Liver (tissue), 9 donors: Measurements from ENCODE around the gene UBTD1. TPM values are rescaled to one million over a fixed set of nuclear protein-coding genes. Genes with fewer than 3 reads are reported as not detected.

Experiments
- DNase-seq: peaks from one replicate; pipeline ENCODE4 v3.0.0-alpha.2; 2017; ENCODE audit warnings: low spot score
- H3K27ac ChIP-seq, 2 donors: one replicate each; pipeline ENCODE4 v1.7.0; 2013; ENCODE audit warnings: inconsistent platforms in 2 of 2, low read length in 2 of 2, control low read depth in 1 of 2, low read depth in 1 of 2, mild to moderate bottlenecking in 1 of 2
- H3K27me3 ChIP-seq, 4 donors: one replicate each; pipeline versions ENCODE4 v1.6.1 to v1.7.0; 2013; ENCODE audit warnings: low read length in 3 of 4, inconsistent platforms in 1 of 4, mild to moderate bottlenecking in 1 of 4, moderate library complexity in 1 of 4; ENCODE audit not compliant: control insufficient read depth in 4 of 4, insufficient read depth in 4 of 4
- H3K36me3 ChIP-seq, 4 donors: one replicate each; pipeline versions ENCODE4 v1.6.1 to v1.7.0; 2013; ENCODE audit warnings: low read length in 3 of 4, mild to moderate bottlenecking in 3 of 4, low read depth in 1 of 4, moderate library complexity in 1 of 4; ENCODE audit not compliant: control insufficient read depth in 4 of 4, insufficient read depth in 3 of 4
- H3K4me1 ChIP-seq, 4 donors: one replicate each; pipeline versions ENCODE4 v1.6.1 to v1.7.0; 2013; ENCODE audit warnings: low read length in 3 of 4, mild to moderate bottlenecking in 3 of 4, moderate library complexity in 1 of 4; ENCODE audit not compliant: control insufficient read depth in 4 of 4, insufficient read depth in 4 of 4
- H3K4me3 ChIP-seq, 3 donors: one replicate each; pipeline versions ENCODE4 v1.6.1 to v1.7.0; 2013; ENCODE audit warnings: low read length in 3 of 3, control low read depth in 1 of 3, low read depth in 1 of 3, mild to moderate bottlenecking in 1 of 3
- H3K9ac ChIP-seq, 2 donors: one replicate each; pipeline ENCODE4 v1.7.0; 2013; ENCODE audit warnings: low read length in 2 of 2, mild to moderate bottlenecking in 2 of 2, moderate library complexity in 2 of 2, control low read depth in 1 of 2, low read depth in 1 of 2
- H3K9me3 ChIP-seq, 4 donors: one replicate each; pipeline versions ENCODE4 v1.6.1 to v1.7.0; 2013; ENCODE audit warnings: low read length in 3 of 4; ENCODE audit not compliant: control insufficient read depth in 4 of 4
- EGR1 ChIP-seq, 2 donors: IDR thresholded peaks; 2 replicates each; pipeline ENCODE4 v1.6.1; 2016 to 2018; ENCODE audit warnings: antibody characterized with exemption in 2 of 2, low read depth in 2 of 2
- FOXA1 ChIP-seq: IDR thresholded peaks from 2 replicates; pipeline ENCODE4 v1.6.1; 2016; ENCODE audit warnings: antibody characterized with exemption
- FOXA2 ChIP-seq: IDR thresholded peaks from 2 replicates; pipeline ENCODE4 v1.6.1; 2016; ENCODE audit warnings: antibody characterized with exemption
- GABPA ChIP-seq, 2 donors: IDR thresholded peaks in 1 of 2; conservative IDR thresholded peaks in 1 of 2; 2 replicates each; pipeline ENCODE4 v1.6.1; 2016; ENCODE audit warnings: antibody characterized with exemption in 2 of 2, mild to moderate bottlenecking in 1 of 2, moderate library complexity in 1 of 2
- HNF4A ChIP-seq, 2 donors: conservative IDR thresholded peaks; 2 replicates each; pipeline ENCODE4 v1.6.1; 2016; ENCODE audit warnings: antibody characterized with exemption in 2 of 2, mild to moderate bottlenecking in 2 of 2
- HNF4G ChIP-seq: IDR thresholded peaks from 2 replicates; pipeline ENCODE4 v1.6.1; 2016; ENCODE audit warnings: antibody characterized with exemption
- JUND ChIP-seq, 2 donors: IDR thresholded peaks; 2 replicates each; pipeline ENCODE4 v1.6.1; 2016; ENCODE audit warnings: antibody characterized with exemption in 2 of 2
- NR2F2 ChIP-seq: IDR thresholded peaks from 2 replicates; pipeline ENCODE4 v1.6.1; 2016; ENCODE audit warnings: antibody characterized with exemption
- REST ChIP-seq: IDR thresholded peaks from 2 replicates; pipeline ENCODE4 v1.6.1; 2016; ENCODE audit warnings: antibody characterized with exemption, mild to moderate bottlenecking
- RXRA ChIP-seq, 2 donors: IDR thresholded peaks; 2 replicates each; pipeline ENCODE4 v1.6.1; 2017 to 2018; ENCODE audit warnings: antibody characterized with exemption in 2 of 2, mild to moderate bottlenecking in 1 of 2
- SP1 ChIP-seq: IDR thresholded peaks from 2 replicates; pipeline ENCODE4 v1.6.1; 2018; ENCODE audit warnings: antibody characterized with exemption, mild to moderate bottlenecking
- YY1 ChIP-seq: IDR thresholded peaks from 2 replicates; pipeline ENCODE4 v1.6.1; 2016; ENCODE audit warnings: antibody characterized with exemption, mild to moderate bottlenecking
- WGBS: extraction: QIAGEN DNeasy Blood & Tissue Kit; methylation state at CpG from one replicate; pipeline ENCODE4 v1.1.7; 2013; 5-methylcytosine and 5-hydroxymethylcytosine counted together
- polyA plus RNA-seq, 2 donors: library from polyadenylated mRNA; stranded (reverse) in 1 of 2; unstranded in 1 of 2; fragments of 200-250 nt in 1 of 2; fragments of >200 nt in 1 of 2; fragmentation: Nextera tagmentation in 1 of 2; extraction: Ambion mirVana in 1 of 2; gene quantifications; one replicate each; pipeline versions ENCODE4 v1.2.1 to v1.2.3, GENCODE V29; 2013 to 2015
- total RNA-seq, 2 donors: library from RNA; depleted of rRNA; stranded (reverse); fragments of >200 nt; gene quantifications; one replicate each; pipeline ENCODE4 v1.2.3, GENCODE V29; 2014
- TF ChIP-seq, protein P1 (sequence below): IDR thresholded peaks from 2 replicates; pipeline ENCODE4 v1.6.1; 2016; ENCODE audit warnings: antibody characterized with exemption
- donor health status: healthy.
- donor health status: healthy.
- donor health status: healthy.
- donor health status: healthy.
- donor health status: healthy.

Gene UBTD1
- total and polyA plus RNA-seq, 4 donors: 2.7 to 11.0 (median 9.3) TPM

GRCh38 chr10:97522937-97523336, 24.2 kb downstream of the UBTD1 start:
- no peak for DNase-seq
- Histone ChIP-seq H3K4me1 (peaks cover 0 to 2% (median 0%) of the 10 kb centered on the region in 4 donors), H3K36me3 (no peaks in the 10 kb centered on the region), H3K4me3 (no peak overlapping the region), H3K27ac (no peak overlapping the region), H3K9me3 (no peaks in the 10 kb centered on the region), H3K9ac (no peak overlapping the region), H3K27me3 (no peaks in the 10 kb centered on the region)
- TF ChIP-seq EGR1 (IDR thresholded peaks at IDR 0.05; ENCODE audit: low read depth in 2 of 2): no peak
- TF ChIP-seq NR2F2: no peak
- no peak for TF ChIP-seq HNF4G
- TF ChIP-seq RXRA (IDR thresholded peaks at IDR 0.05): no peak
- TF ChIP-seq REST: no peak
- TF ChIP-seq GABPA (IDR thresholded peaks at IDR 0.05 in 1 of 2, conservative IDR thresholded peaks at IDR 0.05 in 1 of 2): no peak
- TF ChIP-seq, protein P1, sequence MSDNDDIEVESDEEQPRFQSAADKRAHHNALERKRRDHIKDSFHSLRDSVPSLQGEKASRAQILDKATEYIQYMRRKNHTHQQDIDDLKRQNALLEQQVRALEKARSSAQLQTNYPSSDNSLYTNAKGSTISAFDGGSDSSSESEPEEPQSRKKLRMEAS: no peak
- no peak for TF ChIP-seq HNF4A (conservative IDR thresholded peaks at IDR 0.05)
- no peak for TF ChIP-seq YY1
- TF ChIP-seq SP1: no peak
- WGBS: 93% methylated on average over 8 of the region's 8 CpGs

- Histone ChIP-seq H3K9ac (no peak overlapping the region), H3K27ac (no peak overlapping the region), H3K4me1 (peaks cover 0 to 2% (median 0%) of the 10 kb centered on the region in 4 donors), H3K4me3 (no peak overlapping the region), H3K27me3 (no peaks in the 10 kb centered on the region), H3K36me3 (no peaks in the 10 kb centered on the region), H3K9me3 (no peaks in the 10 kb centered on the region)
- no peak for DNase-seq
- 97% methylated on average over 5 of the region's 5 CpGs for WGBS
- TF ChIP-seq EGR1 (IDR thresholded peaks at IDR 0.05; ENCODE audit: low read depth in 2 of 2) (no peak), SP1 (no peak), NR2F2 (no peak), FOXA2 (no peak), YY1 (no peak), REST (no peak), JUND (IDR thresholded peaks at IDR 0.05) (no peak), FOXA1 (no peak), RXRA (IDR thresholded peaks at IDR 0.05) (no peak), GABPA (IDR thresholded peaks at IDR 0.05 in 1 of 2, conservative IDR thresholded peaks at IDR 0.05 in 1 of 2) (no peak)
- TF ChIP-seq, protein P1: no peak
Measured at GRCh38 chr10:97525086-97525485, 26.4 kb downstream of the UBTD1 start.
